OCI-LY1 (cell line): ENCODE data around the gene ZNF132.

Experiments
- EZH2 ChIP-seq: fragments of 200-600 bp; sonication (generic), shearing (Covaris generic); IDR thresholded peaks from 2 replicates; pipeline ENCODE4 v1.8.0; 2017; ENCODE audit warnings: borderline replicate concordance, mixed run types, mild to moderate bottlenecking, antibody characterized with exemption, low read length, moderate library complexity, mixed read lengths
- TF ChIP-seq, protein P1 (sequence below): fragments of 200-600 bp; sonication (generic), shearing (Covaris generic); IDR thresholded peaks from 2 replicates; pipeline ENCODE4 v1.5.1; 2017; ENCODE audit warnings: mild to moderate bottlenecking, antibody characterized with exemption, low read length, moderate library complexity, mixed read lengths

DNA sequence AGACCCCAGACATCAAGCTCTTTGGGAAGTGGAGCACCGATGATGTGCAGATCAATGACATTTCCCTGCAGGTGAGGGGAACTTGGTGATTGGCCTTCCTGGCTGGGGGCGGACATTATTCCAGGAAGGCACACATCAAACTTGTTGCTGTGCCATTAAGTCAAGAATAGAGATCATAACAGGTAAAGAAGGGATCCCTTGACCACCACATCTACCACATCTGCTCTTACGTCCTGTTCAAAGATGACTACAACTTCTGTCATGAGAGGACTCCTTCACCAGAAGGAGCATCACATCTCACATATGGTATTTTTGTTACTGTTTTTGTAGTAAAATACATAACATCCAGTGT, 51.8 kb downstream of the ZNF132 start:
- TF ChIP-seq, protein P1, sequence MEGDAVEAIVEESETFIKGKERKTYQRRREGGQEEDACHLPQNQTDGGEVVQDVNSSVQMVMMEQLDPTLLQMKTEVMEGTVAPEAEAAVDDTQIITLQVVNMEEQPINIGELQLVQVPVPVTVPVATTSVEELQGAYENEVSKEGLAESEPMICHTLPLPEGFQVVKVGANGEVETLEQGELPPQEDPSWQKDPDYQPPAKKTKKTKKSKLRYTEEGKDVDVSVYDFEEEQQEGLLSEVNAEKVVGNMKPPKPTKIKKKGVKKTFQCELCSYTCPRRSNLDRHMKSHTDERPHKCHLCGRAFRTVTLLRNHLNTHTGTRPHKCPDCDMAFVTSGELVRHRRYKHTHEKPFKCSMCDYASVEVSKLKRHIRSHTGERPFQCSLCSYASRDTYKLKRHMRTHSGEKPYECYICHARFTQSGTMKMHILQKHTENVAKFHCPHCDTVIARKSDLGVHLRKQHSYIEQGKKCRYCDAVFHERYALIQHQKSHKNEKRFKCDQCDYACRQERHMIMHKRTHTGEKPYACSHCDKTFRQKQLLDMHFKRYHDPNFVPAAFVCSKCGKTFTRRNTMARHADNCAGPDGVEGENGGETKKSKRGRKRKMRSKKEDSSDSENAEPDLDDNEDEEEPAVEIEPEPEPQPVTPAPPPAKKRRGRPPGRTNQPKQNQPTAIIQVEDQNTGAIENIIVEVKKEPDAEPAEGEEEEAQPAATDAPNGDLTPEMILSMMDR, result no peak; the same call in 1 of the 2 replicates
- no peak for TF ChIP-seq EZH2
